Lower leg skin (tissue), 4 donors: Measurements from ENCODE around the gene TMEM138. TPM values are rescaled to one million over a fixed set of nuclear protein-coding genes. Genes with fewer than 3 reads are reported as not detected.

Experiments
- DNase-seq, 2 donors: peaks; one replicate each; pipeline ENCODE4 v3.0.0-alpha.2; 2019; ENCODE audit warnings: low spot score in 2 of 2
- H3K4me3 ChIP-seq: fragments of 200-600 bp; sonication (generic); 2 replicates; pipeline ENCODE4 v1.5.1; 2017; ENCODE audit warnings: mild to moderate bottlenecking, low read depth; ENCODE audit not compliant: poor library complexity, severe bottlenecking
- POLR2A ChIP-seq, 2 donors: fragments of 450-650 bp; IDR thresholded peaks; one replicate each; pipeline ENCODE4 v1.6.1; 2016 to 2017; ENCODE audit warnings: antibody characterized with exemption in 2 of 2, mild to moderate bottlenecking in 1 of 2, moderate library complexity in 1 of 2
- WGBS, 2 donors: methylation state at CpG; one replicate each; pipeline ENCODE4 v1.1.5; 2018; 5-methylcytosine and 5-hydroxymethylcytosine counted together
- intact Hi-C: fragments of 100-400 bp; cut with DNase I; formaldehyde crosslinking; loops from one replicate; pipeline ENCODE4 v1.15.0; 2023; ENCODE audit warnings: low total_unique reads
- total RNA-seq, 4 donors: library from RNA; depleted of rRNA; stranded (reverse); fragments of >200 nt; gene quantifications; one replicate each; pipeline ENCODE4 v1.1.0, GENCODE V29; 2016
- TF ChIP-seq, protein P1 (sequence below), 3 donors: fragments of 450-650 bp; IDR thresholded peaks; one replicate each; pipeline ENCODE4 v1.5.1; 2016; ENCODE audit warnings: antibody characterized with exemption in 3 of 3, mild to moderate bottlenecking in 3 of 3, moderate library complexity in 2 of 3

Gene TMEM138
- total RNA-seq, 4 donors from 2014 or later: 12.7 to 47.2 (median 18.1) TPM

DNA sequence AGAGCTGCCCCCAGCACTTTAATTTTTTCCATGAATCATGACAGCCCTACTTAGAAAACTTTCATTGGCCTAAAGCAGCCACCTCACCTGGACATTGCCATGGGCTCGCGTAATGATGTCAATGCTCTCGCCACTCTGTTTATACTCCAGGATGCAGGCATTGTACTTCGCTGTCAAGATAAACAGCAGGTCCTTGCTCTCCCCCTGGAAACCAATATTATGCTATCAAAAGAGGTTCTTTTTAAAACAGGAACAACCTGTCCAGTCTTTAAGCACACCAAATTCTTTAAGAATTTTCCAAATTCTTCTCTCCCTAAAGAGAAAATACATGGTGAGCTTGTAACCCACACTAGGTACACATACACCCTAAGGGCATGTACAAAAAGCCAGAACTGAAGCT lies 32.3 kb upstream of the TMEM138 start:
- H3K4me3 ChIP-seq: no peak overlapping the region
- TF ChIP-seq, protein P1, sequence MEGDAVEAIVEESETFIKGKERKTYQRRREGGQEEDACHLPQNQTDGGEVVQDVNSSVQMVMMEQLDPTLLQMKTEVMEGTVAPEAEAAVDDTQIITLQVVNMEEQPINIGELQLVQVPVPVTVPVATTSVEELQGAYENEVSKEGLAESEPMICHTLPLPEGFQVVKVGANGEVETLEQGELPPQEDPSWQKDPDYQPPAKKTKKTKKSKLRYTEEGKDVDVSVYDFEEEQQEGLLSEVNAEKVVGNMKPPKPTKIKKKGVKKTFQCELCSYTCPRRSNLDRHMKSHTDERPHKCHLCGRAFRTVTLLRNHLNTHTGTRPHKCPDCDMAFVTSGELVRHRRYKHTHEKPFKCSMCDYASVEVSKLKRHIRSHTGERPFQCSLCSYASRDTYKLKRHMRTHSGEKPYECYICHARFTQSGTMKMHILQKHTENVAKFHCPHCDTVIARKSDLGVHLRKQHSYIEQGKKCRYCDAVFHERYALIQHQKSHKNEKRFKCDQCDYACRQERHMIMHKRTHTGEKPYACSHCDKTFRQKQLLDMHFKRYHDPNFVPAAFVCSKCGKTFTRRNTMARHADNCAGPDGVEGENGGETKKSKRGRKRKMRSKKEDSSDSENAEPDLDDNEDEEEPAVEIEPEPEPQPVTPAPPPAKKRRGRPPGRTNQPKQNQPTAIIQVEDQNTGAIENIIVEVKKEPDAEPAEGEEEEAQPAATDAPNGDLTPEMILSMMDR (IDR thresholded peaks at IDR 0.05): no peak
- TF ChIP-seq POLR2A (IDR thresholded peaks at IDR 0.05): no peak
- no peak for DNase-seq
- WGBS, 2 donors: 94 to 95% methylated on average over 4 of the region's 4 CpGs
- intact Hi-C loops: no loop called here

DNA sequence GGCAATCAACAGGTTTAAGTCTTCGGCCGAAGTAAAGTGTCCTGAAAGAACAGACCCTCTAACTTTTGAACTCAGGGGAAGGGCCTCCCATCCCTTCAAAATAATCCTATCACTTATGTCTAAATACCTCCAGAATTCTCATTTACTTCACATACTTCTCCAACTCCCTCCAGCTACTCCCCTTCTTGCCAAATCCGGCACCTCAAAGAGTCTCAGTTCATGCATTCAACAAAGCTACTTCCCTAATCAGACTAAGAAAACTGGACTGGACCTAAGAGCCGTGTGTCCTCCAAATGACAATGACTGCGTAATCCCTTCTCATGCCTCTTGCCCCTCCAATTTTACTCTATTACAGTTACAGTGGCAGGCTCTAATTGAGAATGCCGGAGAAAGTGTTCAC lies 30.5 kb upstream of the TMEM138 start:
- TF ChIP-seq, protein P1 (IDR thresholded peaks at IDR 0.05): no peak
- TF ChIP-seq POLR2A (IDR thresholded peaks at IDR 0.05): no peak
- H3K4me3 ChIP-seq: no peak overlapping the region
- DNase-seq: no peak
- WGBS, 2 donors: 50 to 52% methylated on average over 6 of the region's 6 CpGs
- intact Hi-C loops: no loop called here

DNA sequence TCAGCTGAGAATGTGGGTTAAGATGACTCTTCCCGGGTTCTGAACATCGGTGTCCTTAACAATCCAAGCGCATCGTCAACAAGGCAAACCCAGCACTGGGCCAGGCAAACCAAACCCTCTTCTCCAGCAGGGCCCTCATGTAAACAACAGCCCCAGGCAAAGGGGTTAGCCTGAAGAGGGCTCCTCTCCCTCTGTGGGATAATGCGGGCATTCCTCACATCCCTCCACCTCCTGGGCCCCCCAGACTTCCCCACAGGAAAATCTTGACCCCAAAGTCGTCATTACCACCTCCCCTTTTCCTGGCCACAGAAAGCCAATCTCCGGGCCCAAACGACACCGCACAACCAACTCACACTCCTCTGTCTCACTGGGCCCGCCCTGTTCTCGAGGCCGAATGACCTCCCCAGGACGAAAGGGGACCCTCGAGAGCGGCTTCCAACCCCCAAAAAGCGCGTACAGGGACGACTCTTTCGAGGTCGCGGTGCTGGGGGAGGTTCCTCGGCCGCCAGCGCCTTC lies 29.8 kb upstream of the TMEM138 start:
- 0% methylated on average over 24 of the region's 24 CpGs for WGBS, 2 donors
- TF ChIP-seq, protein P1 (IDR thresholded peaks at IDR 0.05): no peak
- no peak for TF ChIP-seq POLR2A (IDR thresholded peaks at IDR 0.05)
- intact Hi-C loops: no loop called here
- DNase-seq: no peak
- H3K4me3 ChIP-seq: peak overlapping the region; percentile 97

DNA sequence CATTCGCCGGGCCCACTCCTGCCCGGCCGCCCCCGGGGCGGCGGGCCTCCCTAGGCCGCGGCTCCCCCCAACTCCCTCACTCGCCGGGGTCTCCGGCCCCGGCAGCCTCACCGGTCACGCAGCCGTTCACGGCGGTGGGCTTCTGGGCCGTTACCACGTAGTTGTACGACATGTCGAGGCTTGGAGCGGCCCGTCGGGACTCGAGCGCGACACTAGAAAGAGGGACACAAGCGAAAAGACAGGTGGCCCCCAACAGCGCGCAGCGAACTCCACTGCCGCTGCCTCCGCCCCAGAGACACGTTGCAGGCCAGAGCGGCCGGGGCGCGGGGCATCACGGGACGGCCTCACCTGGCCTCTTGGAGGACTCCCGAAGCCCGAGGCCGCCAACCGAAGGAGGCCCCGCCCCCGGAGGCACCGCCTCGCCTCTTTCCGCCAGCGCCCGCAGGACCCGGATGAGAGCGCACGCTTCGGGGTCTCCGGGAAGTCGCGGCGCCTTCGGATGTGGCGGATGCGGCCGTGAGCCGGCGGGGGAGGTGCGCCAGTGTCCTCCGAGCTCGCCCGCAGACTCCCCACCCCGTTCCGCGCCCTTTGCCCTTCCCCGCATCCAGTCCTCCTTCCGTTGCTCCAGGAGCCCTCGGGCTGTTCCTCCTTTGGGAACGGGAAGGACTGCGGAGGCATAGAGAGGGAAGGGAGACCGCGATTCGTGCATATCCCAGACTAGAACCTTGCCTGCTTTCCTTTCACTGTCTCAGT lies 29.2 kb upstream of the TMEM138 start, which contains the start of the genes DDB1 and TKFC:
DDB1 (minus strand) TSS at position 309 of the 753 bp plus-strand sequence; CDS start at position 172, 137 bp downstream.
TKFC (plus strand) TSS at position 432 of the 753 bp plus-strand sequence. CDS start 1,501 bp downstream, outside the sequence.
- intact Hi-C loops: no loop called here

DNA sequence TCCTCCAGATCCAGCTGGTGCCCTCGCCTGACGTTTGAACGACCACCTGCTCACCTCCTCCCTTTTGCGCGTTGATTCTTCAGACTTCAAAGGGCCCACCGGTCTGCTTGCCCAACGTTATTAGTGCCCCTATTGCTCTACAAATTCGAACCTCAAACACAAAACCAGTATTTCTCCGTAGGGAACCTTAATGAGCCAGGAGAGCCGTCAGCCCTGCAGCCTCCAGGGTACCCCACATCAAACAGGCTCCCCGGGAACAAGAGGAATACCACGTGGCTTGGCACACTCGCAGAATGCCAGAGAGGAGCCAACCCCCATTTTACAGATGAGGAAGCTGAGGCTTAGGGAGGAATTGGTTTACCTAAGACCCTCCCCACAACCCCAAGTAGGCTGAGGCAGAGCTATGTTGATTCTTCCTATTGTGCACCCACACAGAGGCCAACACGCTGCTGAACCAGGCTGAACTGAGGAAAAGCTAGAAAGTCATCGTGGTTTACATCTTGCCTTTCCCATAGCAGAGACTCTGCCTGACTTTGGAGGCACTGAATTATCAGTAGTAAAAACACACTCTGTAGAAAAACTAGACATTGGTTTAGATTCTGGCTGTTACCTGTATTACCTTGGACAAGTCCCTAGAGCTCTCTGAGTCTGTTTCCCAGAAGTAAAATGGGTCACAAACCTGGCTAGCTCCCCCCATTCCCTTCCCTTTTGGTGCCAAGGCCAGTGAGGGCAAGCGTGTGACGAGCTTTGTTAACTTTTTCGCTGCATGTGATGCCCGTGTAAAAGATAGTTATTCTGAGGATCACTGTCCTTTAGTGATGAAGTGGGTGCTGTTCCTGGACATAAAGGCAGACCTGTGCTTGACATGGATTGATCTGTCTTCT lies 28.4 kb upstream of the TMEM138 start:
- TF ChIP-seq, protein P1 (IDR thresholded peaks at IDR 0.05): no peak
- no peak for TF ChIP-seq POLR2A (IDR thresholded peaks at IDR 0.05)
- WGBS, 2 donors: 29% methylated on average over 19 of the region's 19 CpGs
- peak overlapping the region; percentile 97 for H3K4me3 ChIP-seq
- DNase-seq: no peak
- intact Hi-C loops: no loop called here

More for the DNA sequence above, 29.2 kb upstream of the TMEM138 start, which contains the start of the genes DDB1 and TKFC:
- 0 to 1% methylated on average over 17 to 40 of the region's 81 CpGs for WGBS, 2 donors
- DNase-seq: peak; percentile 91 to 99
- H3K4me3 ChIP-seq: peak within 1 kb of the TSS; percentile 97
- TF ChIP-seq, protein P1 (IDR thresholded peaks at IDR 0.05): peak in 1 of 3 donors; percentile 34
- TF ChIP-seq POLR2A (IDR thresholded peaks at IDR 0.05): peak in 1 of 2 donors; percentile 21
